SK-N-SH (cell line): ENCODE data around the gene KIF9. TPM values are rescaled to one million over a fixed set of nuclear protein-coding genes. Genes with fewer than 3 reads are reported as not detected.
"Not testable (repeated sequence)": the region's sequence is repeated elsewhere in the genome, so short reads cannot be mapped to it uniquely, and the experiment has no call there.

ENCODE experiments used
- CTCF ChIA-PET: fragments of 300-600, 350-600 bp; formaldehyde crosslinking; extraction: SDS; loops from one replicate; lab custom pipeline; 2021; lab: Yijun Ruan, JAX
- POLR2A ChIA-PET: fragments of 350-600 bp; sonication (Branson Sonifier 250); formaldehyde crosslinking; extraction: SDS; loops from one replicate; lab custom pipeline; 2020; ENCODE audit warnings: antibody characterized with exemption, inconsistent platforms; lab: Yijun Ruan, JAX
- DNase-seq: peaks from one replicate; pipeline ENCODE4 v3.0.0; 2012
- H2AFZ ChIP-seq: fragments of 200-600 bp; sonication (generic); 2 replicates; pipeline ENCODE4 v1.8.1; 2016; ENCODE audit warnings: antibody characterized with exemption, mild to moderate bottlenecking, low read depth
- H3F3A ChIP-seq: fragments of 200-600 bp; sonication (generic); replicated peaks from 2 replicates; pipeline ENCODE3; 2016; ENCODE audit warnings: antibody characterized with exemption, mild to moderate bottlenecking; ENCODE audit not compliant: insufficient read depth
- H3K27ac ChIP-seq, 2 experiments: fragments of 200-500 bp in 1 of 2; fragments of 200-600 bp in 1 of 2; sonication (Bioruptor generic) in 1 of 2; sonication (generic), shearing (Covaris generic) in 1 of 2; 2 replicates each; pipeline versions ENCODE4 v1.5.1 to v1.6.1; 2014 to 2016; ENCODE audit warnings: low read depth in 2 of 2, inconsistent platforms in 1 of 2, low read length in 1 of 2, mild to moderate bottlenecking in 1 of 2, mixed read lengths in 1 of 2
- H3K27me3 ChIP-seq: fragments of 200-600 bp; sonication (generic), shearing (Covaris generic); 2 replicates; pipeline ENCODE4 v1.6.1; 2016; ENCODE audit warnings: mixed run types; ENCODE audit not compliant: insufficient read depth
- H3K36me3 ChIP-seq, 2 experiments: fragments of 200-500 bp in 1 of 2; fragments of 200-600 bp in 1 of 2; sonication (Bioruptor generic) in 1 of 2; sonication (generic) in 1 of 2; replicated peaks in 1 of 2; 2 replicates each; pipeline versions ENCODE3 to v1.5.1; 2014 to 2016; ENCODE audit warnings: low read length in 1 of 2, mild to moderate bottlenecking in 1 of 2; ENCODE audit not compliant: insufficient read depth in 2 of 2, control insufficient read depth in 1 of 2
- H3K4me1 ChIP-seq, 2 experiments: fragments of 200-500 bp in 1 of 2; fragments of 200-600 bp in 1 of 2; sonication (Bioruptor generic) in 1 of 2; sonication (generic), shearing (Covaris generic) in 1 of 2; 2 replicates each; pipeline versions ENCODE4 v1.5.1 to v1.6.1; 2014 to 2016; ENCODE audit warnings: low read depth in 1 of 2, low read length in 1 of 2, mixed run types in 1 of 2; ENCODE audit not compliant: insufficient read depth in 2 of 2, control insufficient read depth in 1 of 2
- H3K4me2 ChIP-seq: fragments of 200-600 bp; sonication (generic), shearing (Covaris generic); 2 replicates; pipeline ENCODE4 v1.6.1; 2017; ENCODE audit warnings: mixed run types
- H3K4me3 ChIP-seq, 2 experiments: fragments of 200-500 bp in 1 of 2; fragments of 200-600 bp in 1 of 2; sonication (Bioruptor generic) in 1 of 2; sonication (generic), shearing (Covaris generic) in 1 of 2; 2 replicates each; pipeline versions ENCODE4 v1.5.1 to v1.8.1; 2014 to 2016; ENCODE audit warnings: low read depth in 2 of 2, inconsistent platforms in 1 of 2, low read length in 1 of 2, mild to moderate bottlenecking in 1 of 2, mixed read lengths in 1 of 2, moderate library complexity in 1 of 2
- H3K79me2 ChIP-seq: fragments of 200-600 bp; sonication (generic); 2 replicates; pipeline ENCODE4 v1.8.1; 2017; ENCODE audit warnings: mild to moderate bottlenecking; ENCODE audit not compliant: insufficient read depth
- H3K9ac ChIP-seq: fragments of 200-600 bp; sonication (generic); 2 replicates; pipeline ENCODE4 v1.6.1; 2017; ENCODE audit warnings: mixed run types
- H3K9me2 ChIP-seq: fragments of 200-600 bp; sonication (generic); 2 replicates; pipeline ENCODE4 v1.6.1; 2017; ENCODE audit warnings: mixed run types
- H3K9me3 ChIP-seq: fragments of 200-600 bp; sonication (generic); 2 replicates; pipeline ENCODE4 v1.6.1; 2017; ENCODE audit warnings: mixed run types, mild to moderate bottlenecking, moderate library complexity
- H4K20me1 ChIP-seq: fragments of 200-600 bp; sonication (generic); 2 replicates; pipeline ENCODE4 v1.6.1; 2017; ENCODE audit warnings: mild to moderate bottlenecking, mixed run types; ENCODE audit not compliant: insufficient read depth
- CHD2 ChIP-seq: fragments of 150-350 bp; IDR thresholded peaks from 2 replicates; pipeline ENCODE4 v1.6.1; 2018; ENCODE audit warnings: low read length; ENCODE audit not compliant: partially characterized antibody
- FOXM1 ChIP-seq: IDR thresholded peaks from 2 replicates; pipeline ENCODE4 v1.4.0; 2012; ENCODE audit warnings: low read depth, mild to moderate bottlenecking
- MXI1 ChIP-seq: IDR thresholded peaks from 2 replicates; pipeline ENCODE4 v1.6.1; 2012; ENCODE audit warnings: mild to moderate bottlenecking, low read depth, low read length, improper control_type of control experiment
- RCOR1 ChIP-seq: fragments of 150-350 bp; IDR thresholded peaks from 2 replicates; pipeline ENCODE4 v1.6.1; 2017; ENCODE audit warnings: antibody characterized with exemption, low read length
- RXRA ChIP-seq: IDR thresholded peaks from 2 replicates; pipeline ENCODE4 v1.4.0; 2012; ENCODE audit warnings: low read depth, mild to moderate bottlenecking, borderline replicate concordance
- TEAD4 ChIP-seq: IDR thresholded peaks from 2 replicates; pipeline ENCODE4 v1.4.0; 2012; ENCODE audit warnings: mild to moderate bottlenecking, borderline replicate concordance; ENCODE audit not compliant: insufficient read depth
- WGBS: methylation state at CpG from one replicate; pipeline ENCODE4 v1.1.6; 2017; ENCODE audit warnings: low lambda C conversion rate; 5-methylcytosine and 5-hydroxymethylcytosine counted together
- polyA plus RNA-seq, 3 experiments: library from polyadenylated mRNA; depleted of rRNA; stranded (reverse); fragments of >200 nt; gene quantifications; 2 replicates each; pipeline ENCODE4 v1.2.3, GENCODE V29; 2012
- TF ChIP-seq, protein P1 (sequence below): IDR thresholded peaks from 2 replicates; pipeline ENCODE4; 2012
- TF ChIP-seq, protein P2 (sequence below): fragments of 150-350 bp; IDR thresholded peaks from 2 replicates; pipeline ENCODE4 v1.6.1; 2016; ENCODE audit warnings: mild to moderate bottlenecking, low read depth, low read length

Gene KIF9
- polyA plus RNA-seq, 1 of the 3 experiments (the other 2 are of a cell fraction), result 31.8 TPM

DNA sequence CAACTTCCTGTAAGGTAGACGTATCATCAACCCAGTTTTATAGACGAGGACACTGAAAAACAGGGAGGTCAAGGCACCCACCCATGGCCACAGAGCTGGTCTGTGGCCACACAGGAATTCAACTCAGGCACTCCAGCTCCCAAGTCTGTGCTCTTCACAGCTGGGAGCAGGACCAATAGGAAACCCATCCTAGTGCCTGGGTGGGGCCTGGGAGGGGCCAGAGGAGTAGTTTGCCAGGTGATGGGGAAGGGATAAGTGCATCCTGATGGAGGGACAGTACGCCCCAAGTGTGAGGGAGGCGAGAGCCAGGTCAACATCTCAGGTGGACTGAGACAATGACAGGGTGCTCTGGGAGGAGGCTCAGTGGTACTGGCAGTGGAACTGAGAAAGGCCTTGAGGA lies 22.0 kb downstream of the KIF9 start:
- Histone ChIP-seq H3K9me3 (no peaks in the 10 kb centered on the region), H4K20me1 (no peaks in the 10 kb centered on the region), H3K79me2 (no peaks in the 10 kb centered on the region), H2AFZ (no peak overlapping the region), H3K9ac (no peak overlapping the region), H3K4me2 (no peak overlapping the region), H3F3A (no peaks in the 10 kb centered on the region), H3K9me2 (no peaks in the 10 kb centered on the region), H3K4me3 (no peak overlapping the region), H3K4me1 (no peaks in the 10 kb centered on the region), H3K36me3 (no peaks in the 10 kb centered on the region), H3K27ac (no peak overlapping the region), H3K27me3 (no peaks in the 10 kb centered on the region)
- POLR2A ChIA-PET, result no interaction called here
- WGBS, result 69% methylated on average over 4 of the region's 4 CpGs
- TF ChIP-seq, protein P1, sequence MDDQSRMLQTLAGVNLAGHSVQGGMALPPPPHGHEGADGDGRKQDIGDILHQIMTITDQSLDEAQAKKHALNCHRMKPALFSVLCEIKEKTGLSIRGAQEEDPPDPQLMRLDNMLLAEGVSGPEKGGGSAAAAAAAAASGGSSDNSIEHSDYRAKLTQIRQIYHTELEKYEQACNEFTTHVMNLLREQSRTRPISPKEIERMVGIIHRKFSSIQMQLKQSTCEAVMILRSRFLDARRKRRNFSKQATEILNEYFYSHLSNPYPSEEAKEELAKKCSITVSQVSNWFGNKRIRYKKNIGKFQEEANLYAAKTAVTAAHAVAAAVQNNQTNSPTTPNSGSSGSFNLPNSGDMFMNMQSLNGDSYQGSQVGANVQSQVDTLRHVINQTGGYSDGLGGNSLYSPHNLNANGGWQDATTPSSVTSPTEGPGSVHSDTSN, result no peak
- TF ChIP-seq MXI1 (no peak), CHD2 (no peak), FOXM1 (no peak)
- no peak for DNase-seq
- CTCF ChIA-PET, result no interaction called here

DNA sequence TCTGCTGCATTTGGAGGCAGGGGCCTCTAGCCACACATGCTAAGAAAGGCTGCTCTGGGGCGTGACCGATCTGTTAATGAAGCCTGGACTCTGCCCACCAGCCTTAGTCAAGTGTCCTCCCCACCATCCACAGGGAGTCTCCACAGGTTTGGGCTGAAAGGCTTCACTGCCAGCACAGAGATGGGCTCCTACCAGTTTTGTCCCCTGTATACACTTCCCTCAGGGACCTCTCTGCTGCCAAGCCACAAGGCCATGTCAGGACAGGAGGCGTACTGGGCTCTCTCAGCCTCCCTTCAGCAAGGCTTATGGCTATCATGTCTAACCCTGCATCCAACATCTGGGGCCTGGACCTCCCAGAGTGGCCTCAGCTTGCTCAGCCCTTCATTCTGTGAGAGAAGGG lies 23.5 kb downstream of the KIF9 start:
- Histone ChIP-seq H4K20me1 (no peaks in the 10 kb centered on the region), H3K4me3 (no peak overlapping the region), H3K79me2 (no peaks in the 10 kb centered on the region), H3K9me3 (no peaks in the 10 kb centered on the region), H3K9me2 (no peaks in the 10 kb centered on the region), H3K36me3 (no peaks in the 10 kb centered on the region), H3K27me3 (no peaks in the 10 kb centered on the region), H3K9ac (no peak overlapping the region), H2AFZ (no peak overlapping the region), H3K4me1 (no peaks in the 10 kb centered on the region), H3K4me2 (no peak overlapping the region), H3F3A (no peaks in the 10 kb centered on the region), H3K27ac (no peak overlapping the region)
- no peak for TF ChIP-seq RXRA
- TF ChIP-seq, protein P2, sequence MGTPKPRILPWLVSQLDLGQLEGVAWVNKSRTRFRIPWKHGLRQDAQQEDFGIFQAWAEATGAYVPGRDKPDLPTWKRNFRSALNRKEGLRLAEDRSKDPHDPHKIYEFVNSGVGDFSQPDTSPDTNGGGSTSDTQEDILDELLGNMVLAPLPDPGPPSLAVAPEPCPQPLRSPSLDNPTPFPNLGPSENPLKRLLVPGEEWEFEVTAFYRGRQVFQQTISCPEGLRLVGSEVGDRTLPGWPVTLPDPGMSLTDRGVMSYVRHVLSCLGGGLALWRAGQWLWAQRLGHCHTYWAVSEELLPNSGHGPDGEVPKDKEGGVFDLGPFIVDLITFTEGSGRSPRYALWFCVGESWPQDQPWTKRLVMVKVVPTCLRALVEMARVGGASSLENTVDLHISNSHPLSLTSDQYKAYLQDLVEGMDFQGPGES, result no peak
- no peak for TF ChIP-seq RCOR1
- TF ChIP-seq TEAD4, result no peak
- no peak for DNase-seq
- ChIA-PET CTCF (no interaction called here), POLR2A (no interaction called here)
- WGBS, result 70% methylated on average over 2 of the region's 3 CpGs

DNA sequence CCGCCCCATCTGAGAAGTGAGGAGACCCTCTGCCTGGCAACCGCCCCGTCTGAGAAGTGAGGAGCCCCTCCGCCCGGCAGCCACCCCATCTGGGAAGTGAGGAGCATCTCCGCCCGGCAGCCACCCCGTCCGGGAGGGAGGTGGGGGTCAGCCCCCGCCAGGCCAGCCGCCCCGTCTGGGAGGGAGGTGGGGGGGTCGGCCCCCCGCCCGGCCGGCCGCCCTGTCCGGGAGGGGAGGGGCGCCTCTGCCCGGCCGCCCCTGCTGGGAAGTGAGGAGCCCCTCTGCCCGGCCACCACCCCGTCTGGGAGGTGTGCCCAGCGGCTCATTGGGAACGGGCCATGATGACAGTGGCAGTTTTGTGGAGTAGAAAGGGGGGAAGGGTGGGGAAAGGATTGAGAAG lies 26.3 kb downstream of the KIF9 start:
- H3K36me3 ChIP-seq, H4K20me1 ChIP-seq, CTCF ChIA-PET, H3K9me3 ChIP-seq, H3F3A ChIP-seq, H3K9me2 ChIP-seq, H2AFZ ChIP-seq, H3K27me3 ChIP-seq, H3K4me3 ChIP-seq, POLR2A ChIA-PET, H3K4me1 ChIP-seq, DNase-seq, H3K79me2 ChIP-seq, H3K27ac ChIP-seq, H3K9ac ChIP-seq, H3K4me2 ChIP-seq: not testable (repeated sequence)
- WGBS, result no CpG with 5 or more reads among the region's 25 CpGs
